ENCODE measurements around the gene ZNF592.
"Not testable (repeated sequence)": the region's sequence is repeated elsewhere in the genome, so short reads cannot be mapped to it uniquely, and the experiment has no call there.

Gene ZNF592, protein sequence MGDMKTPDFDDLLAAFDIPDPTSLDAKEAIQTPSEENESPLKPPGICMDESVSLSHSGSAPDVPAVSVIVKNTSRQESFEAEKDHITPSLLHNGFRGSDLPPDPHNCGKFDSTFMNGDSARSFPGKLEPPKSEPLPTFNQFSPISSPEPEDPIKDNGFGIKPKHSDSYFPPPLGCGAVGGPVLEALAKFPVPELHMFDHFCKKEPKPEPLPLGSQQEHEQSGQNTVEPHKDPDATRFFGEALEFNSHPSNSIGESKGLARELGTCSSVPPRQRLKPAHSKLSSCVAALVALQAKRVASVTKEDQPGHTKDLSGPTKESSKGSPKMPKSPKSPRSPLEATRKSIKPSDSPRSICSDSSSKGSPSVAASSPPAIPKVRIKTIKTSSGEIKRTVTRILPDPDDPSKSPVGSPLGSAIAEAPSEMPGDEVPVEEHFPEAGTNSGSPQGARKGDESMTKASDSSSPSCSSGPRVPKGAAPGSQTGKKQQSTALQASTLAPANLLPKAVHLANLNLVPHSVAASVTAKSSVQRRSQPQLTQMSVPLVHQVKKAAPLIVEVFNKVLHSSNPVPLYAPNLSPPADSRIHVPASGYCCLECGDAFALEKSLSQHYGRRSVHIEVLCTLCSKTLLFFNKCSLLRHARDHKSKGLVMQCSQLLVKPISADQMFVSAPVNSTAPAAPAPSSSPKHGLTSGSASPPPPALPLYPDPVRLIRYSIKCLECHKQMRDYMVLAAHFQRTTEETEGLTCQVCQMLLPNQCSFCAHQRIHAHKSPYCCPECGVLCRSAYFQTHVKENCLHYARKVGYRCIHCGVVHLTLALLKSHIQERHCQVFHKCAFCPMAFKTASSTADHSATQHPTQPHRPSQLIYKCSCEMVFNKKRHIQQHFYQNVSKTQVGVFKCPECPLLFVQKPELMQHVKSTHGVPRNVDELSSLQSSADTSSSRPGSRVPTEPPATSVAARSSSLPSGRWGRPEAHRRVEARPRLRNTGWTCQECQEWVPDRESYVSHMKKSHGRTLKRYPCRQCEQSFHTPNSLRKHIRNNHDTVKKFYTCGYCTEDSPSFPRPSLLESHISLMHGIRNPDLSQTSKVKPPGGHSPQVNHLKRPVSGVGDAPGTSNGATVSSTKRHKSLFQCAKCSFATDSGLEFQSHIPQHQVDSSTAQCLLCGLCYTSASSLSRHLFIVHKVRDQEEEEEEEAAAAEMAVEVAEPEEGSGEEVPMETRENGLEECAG (N-terminal part only)

DNA sequence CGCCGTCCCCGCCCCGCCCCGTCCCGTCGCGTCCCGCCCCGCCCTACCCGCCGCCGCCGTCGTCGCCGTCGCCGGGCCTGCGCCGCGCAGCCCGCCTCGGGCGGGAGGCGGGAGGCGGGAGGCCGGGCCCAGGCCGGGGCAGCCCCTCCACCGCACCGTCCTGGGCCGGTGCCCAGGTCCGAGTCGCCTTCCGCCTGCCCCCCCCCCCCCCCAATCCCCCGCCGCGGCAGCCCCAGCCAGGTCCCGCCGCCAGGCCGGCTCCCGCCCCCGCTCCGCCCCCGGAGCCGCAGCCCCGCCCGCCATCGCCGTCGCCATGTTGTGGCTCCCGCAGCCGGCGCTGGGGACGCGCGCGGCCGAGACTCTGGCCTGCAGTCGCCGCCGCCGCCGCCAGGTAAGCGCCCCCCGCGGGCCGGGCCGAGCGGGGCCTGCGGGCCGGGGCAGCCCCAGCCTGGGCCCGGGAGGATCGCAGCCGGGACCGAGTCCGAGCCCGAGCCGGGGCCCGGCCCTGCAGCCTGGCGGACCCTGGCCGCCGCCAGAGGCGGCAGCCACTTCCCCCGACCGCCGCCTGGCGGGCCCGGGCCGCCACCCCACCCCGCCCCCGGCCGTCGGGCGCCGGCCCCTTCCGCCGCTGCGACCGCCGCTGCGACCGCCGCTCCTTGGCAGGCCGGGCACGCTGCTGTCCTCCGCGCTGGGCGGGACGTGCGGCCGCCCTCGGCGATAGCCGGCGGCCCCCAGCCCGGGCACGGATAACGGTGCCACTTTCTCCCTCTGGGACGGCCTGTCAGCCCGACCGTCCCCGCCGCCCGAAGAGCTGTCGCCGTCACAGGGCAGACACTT lies at the start of gene ZNF592:
ZNF592 (plus strand) TSS at position 319 of the 837 bp plus-strand sequence. CDS start 34,084 bp downstream, outside the sequence.
- DNase-seq (ENCODE audit: low read depth): peak; percentile 47

DNA sequence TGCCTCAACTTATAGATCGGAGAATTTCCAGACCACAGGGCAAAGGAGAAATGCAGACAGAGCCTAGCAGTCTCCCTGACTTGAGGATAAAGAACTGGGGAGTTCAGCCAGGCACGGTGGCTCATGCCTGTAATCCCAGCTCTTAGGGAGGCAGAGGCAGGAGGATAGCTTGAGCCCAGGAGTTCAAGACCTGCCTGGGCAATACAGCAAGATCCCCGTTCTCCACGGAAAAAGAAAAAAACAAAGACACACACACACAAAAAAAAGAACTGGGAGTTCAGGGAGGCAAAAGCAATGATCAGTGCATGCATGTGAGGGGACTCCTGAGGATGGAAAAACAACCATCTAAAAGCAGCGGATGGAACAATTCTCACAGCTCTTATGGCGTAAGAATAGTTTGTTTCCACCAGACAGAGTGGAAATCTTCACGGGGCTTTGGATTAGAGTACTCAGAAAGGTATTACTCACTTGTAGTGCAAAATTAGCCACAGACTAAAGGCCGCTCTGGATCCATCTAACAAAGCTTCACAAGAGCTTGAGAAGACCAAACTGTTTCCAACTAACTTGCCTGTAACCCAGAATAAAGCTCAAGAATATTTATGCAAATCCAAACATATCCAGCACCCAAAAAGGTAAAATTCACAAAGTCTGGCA lies 48.7 kb upstream of the ZNF592 start:
- DNase-seq (ENCODE audit: low read depth): no peak

DNA sequence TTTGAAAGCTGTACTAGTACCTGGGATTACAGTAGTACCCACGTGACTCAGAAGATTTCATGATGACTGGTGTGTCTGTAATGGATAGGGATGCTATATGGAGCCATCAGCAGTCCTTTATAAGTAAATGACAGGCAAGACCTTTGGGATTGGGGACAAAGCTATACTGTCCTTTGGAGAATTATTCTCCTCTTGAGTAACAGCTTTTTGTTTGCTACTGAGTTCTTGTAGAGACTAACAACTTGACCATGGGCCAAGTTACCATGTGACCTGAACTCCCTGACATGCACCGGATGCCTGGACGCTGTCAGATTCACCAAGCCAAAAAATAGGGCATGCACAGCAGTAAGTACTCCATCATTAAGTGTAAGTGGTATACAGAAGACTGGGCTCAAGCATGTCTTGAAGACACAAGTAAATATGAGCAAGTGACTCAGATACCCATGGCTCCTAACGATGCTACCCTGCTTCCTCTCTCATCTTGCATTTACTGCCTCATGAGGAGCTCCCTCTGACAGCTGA lies 45.4 kb upstream of the ZNF592 start:
- DNase-seq (ENCODE audit: low read depth): no peak

DNA sequence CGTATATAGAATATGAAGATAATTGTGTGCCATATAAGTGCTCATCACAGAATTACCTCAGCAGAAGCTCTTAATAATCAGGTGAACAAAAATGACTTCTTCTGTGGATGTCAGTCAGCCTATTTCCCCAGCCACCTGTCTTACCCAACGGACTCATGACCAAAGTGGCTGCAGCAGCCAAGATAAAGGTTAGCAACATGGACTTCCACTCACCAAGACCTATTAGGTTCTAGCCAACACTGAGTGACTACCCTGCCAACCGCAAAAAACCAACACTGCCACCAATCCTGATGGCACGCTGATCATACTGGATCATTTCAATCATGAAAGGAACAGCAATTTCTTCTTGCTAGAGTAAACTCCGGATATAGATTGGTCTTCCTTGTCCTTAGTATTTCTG lies 44.6 kb upstream of the ZNF592 start:
- DNase-seq (ENCODE audit: low read depth): no peak

DNA sequence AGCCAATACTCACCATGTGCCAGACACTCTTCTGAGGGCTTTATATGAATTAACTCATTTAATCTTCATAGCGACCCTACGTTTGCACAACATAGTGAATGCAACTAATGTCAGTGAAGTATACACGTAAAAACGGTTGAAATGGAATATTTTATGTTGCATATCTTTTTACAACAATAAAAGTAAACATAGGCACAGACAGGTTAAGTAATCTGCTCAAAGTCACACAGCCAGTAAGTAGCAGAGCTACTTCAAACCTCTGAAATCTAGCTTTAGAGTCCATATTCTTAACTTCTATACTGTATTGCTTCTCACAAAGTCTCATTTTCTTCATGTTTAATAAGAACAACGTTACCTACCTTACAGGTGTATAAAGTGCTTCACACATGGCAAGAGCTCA lies 34.0 kb upstream of the ZNF592 start:
- DNase-seq (ENCODE audit: low read depth): no peak

DNA sequence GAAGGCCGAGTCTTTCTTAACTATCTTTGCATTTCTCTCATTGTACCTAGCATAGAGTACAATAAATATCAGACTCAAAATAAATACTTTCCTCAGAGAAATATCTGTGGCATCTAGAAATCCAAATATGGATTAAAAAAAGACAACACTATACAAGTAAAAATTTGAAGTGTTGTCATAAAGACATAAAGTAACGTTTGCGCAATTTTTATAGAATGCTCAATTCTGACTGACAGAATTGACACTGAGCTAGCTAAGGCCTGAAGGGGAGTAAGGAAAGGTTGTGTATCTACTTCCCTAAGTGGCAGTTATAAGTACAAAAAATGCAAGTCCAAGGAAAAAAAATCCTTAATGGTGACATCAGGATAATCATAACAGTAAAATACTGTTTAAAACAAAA lies 33.6 kb upstream of the ZNF592 start:
- no peak for DNase-seq (ENCODE audit: low read depth)

DNA sequence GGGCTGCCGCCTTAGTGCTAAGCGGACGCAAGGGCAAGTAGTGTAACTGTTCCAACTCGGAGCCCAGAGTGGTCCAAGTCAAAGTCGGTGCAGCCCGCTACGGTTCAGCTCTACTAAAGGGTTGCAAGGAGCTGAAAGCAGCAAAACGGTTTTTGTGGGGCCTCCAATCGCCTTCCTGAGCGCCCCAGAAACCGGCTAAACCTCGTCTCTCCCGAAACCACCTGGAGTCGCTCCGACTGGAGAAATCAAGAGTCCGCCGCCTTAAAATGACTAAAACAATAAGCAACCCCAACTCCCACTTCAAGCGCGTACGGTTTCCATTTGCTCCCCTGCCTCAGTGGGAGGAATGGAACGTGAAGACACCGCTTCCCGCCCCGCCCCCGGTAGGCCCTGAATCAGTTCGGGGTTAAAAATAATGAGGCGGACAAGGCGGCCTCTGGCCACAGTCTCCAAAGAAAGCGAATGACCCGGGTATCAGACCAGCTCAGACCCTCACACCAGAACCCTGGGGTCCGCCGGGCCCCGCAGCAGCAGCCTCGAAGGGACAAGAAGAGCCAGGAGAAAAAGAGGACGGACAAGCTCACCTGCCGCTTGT lies 32.9 kb upstream of the ZNF592 start:
- DNase-seq (ENCODE audit: low read depth): no peak

DNA sequence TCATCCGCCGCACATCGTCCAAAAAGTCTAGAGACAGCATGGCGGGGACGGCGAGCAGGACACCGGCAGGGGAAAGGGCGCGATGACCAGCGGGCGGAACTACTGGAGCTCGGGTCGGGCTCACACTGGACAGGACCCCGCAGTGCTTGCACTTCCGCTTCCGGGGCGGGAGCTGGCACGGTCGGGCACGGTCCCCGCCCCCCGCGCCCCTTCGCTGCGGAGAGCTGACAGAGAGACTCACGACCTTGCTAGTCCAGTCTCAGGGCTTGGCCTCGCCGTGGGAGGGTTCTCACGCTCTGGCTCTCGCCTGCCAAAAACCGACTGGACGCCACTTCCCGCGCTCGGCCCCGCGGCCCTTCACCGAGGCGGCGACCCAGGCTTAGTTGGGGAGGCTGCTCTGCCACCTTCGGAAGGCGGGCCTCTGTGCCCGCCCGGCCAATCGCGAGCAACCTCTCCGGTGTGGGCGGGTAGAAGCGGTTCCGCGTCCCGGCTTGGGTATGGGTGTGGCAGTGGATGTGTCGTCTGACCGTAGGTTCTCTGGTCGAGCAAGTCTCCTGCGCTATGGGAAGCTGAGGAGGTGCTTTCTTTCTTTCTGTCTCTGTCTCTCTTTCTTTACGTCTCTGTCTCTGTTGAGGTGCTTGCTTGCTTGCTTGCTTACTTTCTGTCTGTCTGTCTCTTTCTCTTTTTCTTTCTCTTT lies 32.2 kb upstream of the ZNF592 start, which contains the start of gene SEC11A:
SEC11A (minus strand) TSS at position 104 of the 697 bp plus-strand sequence; CDS start at position 40, 64 bp downstream.
- peak; percentile 87 for DNase-seq (ENCODE audit: low read depth)

DNA sequence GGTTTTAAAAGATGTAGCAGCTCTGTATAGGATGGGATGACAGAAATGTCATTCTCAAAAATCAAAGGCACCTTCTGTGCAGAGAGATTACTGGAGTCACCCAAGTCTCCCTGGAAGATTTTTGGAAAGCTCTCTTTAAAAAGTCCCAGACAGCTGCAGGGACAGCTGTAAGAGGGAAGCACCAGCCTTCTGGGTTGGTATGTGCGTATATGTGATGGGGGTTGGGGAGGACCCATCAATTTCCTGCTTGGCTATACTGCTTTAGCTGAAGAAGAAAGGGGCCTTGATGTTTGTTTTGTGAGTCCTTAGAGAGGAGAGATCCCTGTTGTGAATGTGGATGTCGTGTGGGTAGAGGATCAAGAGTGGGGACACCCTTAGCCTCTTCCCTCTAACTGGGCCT lies 27.0 kb upstream of the ZNF592 start:
- DNase-seq (ENCODE audit: low read depth): no peak

DNA sequence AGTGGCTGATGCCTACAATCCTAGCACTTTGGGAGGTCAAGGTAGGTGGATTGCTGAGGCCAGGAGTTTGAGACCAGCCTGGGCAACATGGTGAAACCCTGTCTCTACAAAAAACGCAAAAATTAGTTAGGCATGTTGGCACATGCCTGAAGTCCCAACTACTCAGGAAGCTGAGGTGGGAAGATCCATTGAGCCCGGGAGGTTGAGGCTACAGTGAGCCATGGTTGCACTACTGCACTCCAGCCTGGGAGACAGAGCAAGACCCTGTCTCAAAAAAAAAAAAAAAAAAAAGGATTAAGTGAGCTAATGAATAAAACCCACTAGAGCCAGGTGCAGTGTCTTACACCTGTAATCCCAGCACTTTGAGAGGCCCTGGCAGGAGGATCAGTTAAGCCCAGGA lies 25.8 kb upstream of the ZNF592 start:
- DNase-seq (ENCODE audit: low read depth): no peak

DNA sequence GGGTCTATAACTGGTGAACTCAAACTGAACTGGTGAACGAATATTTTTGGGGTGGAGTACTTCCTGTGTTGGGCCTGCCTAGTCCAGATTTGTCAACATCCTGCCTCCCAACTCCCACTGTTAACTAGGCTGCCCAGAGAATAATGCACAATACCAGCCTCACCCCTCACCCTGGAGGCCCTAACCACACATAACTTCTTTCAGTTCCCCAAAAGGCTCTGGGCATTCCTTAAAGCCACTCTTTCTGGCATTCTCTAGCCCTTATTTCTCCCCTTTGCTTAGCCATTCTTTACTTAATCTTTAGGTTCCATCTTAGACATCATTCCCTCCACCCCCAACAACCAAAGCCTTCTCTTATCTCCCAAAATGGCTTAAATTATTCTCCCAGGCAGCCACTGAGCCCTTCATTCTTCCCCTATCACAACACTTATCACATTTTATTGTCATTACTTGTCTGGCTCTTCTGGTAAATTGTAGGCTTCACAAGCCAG lies 23.3 kb upstream of the ZNF592 start:
- no peak for DNase-seq (ENCODE audit: low read depth)

DNA sequence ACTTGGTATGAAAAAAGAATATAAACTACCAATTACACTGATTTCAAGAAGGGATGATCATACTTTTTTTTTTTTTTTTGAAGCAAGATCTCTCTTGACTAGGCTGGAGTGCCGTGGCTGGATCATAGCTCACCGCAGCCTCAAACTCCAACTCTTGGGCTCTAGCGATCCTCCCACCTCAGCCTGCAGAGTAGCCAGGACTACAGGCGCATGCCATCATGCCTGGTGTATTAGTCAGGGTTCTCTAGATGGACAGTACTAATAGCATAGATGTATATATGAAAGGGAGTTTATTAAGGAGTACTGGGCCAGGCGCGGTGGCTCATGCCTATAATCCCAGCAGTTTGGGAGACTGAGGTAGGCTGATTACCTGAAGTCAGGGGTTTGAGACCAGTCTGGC lies 21.0 kb upstream of the ZNF592 start:
- DNase-seq (ENCODE audit: low read depth): no peak

DNA sequence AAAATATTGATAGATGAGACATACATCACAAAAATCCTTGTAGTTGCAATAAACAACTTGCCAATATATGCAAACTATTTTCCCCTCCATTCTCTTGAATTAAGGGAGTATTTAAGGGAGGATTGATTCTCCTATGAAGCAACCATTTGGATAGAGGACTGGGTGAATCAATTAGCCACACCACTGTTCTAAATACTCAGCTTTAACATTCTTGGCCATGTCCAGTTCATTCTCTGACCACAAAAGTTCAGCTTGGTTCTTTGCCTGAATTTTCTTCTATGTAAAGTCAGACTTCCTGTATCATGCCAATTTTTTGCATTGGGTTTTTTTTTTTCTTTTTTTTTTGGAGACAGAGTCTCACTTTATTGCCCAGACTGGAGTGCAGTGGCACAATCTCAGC lies 16.6 kb upstream of the ZNF592 start:
- no peak for DNase-seq (ENCODE audit: low read depth)

DNA sequence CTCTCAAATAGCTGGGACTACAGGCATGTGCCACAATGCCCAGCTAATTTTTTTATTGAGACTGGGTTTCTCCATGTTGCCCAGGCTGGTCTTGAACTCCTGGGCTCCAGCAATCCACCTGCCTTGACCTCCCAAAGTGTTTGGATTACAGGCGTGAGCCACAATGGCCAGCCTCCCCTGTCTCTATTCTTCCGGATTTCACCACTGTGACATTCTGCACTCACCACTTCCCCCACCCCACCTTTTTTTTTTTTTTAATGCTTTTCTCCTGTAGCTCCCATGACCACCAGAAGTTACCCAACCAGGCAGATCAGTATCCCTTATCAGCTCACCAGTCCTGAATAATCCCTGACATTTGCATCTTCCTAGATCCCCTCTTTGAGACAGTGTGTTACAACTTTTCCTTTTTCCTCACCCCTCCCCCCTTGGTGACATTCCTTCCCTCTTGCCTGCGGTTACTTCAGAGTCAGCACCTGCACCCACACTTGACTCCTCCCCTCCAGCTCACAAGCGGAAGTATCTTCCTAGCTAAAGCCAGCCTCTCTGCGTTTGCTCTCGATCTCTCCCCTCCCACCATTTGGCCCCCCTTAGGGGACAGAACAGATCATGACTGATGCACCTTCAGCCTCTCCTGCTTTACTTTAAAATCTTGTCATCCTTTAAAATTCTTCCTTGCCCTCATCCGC lies 13.5 kb upstream of the ZNF592 start:
- DNase-seq (ENCODE audit: low read depth): no peak

DNA sequence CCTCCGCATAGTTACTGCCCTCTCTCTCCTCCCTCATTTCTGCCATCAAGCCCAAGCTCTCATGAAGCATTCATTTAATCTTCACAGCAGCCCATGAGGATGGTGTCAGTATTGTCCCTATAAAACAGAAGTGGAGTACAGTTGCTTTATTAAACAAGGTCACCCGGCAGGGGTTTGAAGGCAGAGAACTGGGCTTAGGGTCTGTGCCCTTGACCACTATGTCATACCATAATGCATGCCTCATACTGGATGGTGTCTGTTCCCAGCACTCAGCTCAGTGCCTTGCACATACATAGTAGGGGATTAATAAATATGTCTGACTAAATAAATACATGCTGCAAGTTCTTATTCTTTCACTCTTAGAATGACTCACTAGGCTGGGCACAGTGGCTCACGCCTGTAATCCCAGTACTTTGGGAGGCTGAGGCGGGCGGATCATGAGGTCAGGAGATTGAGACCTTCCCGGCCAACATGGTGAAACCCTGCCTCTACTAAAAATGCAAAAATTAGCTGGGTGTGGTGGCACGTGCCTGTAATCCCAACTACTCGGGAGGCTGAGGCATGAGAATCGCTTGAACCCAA lies 12.8 kb upstream of the ZNF592 start:
- not testable (repeated sequence) for DNase-seq (ENCODE audit: low read depth)

DNA sequence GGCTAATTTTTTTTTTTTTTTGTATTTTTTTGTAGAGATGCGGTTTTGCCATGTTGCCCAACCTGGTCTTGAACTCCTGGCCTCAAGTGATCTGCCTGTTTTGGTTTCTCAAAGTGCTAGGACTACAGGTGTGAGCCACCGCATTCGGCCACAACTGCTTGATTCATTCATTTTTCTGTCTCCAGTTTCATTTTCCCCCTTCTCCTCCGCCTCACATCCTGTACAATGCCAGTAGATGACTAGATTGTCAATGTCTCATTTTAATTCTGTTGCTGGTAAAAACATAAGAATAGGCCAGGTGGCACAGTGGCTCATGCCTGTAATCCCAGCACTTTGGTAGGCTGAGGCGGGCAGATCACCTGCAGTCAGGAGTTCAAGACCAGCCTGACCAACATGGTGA lies 12.0 kb upstream of the ZNF592 start:
- no peak for DNase-seq (ENCODE audit: low read depth)

DNA sequence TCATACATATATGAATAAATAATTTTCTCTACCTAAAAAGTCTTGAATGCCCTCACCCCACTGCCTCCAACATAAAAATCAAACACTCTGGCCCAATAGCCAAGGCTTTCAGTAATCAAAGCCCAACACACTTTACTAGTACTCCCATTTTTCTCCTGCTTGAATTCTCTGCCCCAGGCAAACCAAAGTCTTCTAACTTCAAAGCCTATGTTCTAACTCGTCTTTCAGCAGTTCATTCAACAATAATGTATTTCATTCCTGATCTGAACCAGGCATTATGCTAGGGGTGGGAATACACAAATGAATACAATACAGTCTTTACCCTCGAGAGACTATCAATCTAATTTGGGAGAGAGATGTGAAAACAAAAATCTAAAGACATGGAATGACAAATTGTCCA lies 11.4 kb upstream of the ZNF592 start:
- no peak for DNase-seq (ENCODE audit: low read depth)

DNA sequence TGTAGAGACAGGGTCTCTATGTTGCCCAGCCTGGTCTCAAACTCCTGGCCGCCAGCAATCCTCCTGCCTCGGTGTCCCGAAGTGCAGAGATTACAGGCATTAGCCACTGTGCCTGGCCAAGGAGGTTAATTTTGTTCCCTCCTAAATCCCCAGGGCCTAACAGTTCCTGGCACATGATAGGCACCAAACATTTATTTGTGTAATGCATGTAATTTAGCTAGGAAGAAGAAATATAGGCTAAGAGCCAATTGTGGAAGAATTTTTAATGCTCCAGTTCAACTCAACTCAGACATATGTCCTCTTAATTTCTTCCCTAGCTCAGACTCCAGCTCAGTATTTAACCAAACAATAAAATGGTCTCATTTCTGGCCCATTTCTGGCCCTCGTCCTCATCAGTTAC lies 7.7 kb upstream of the ZNF592 start:
- DNase-seq (ENCODE audit: low read depth): no peak
